H1 (cell line): Measurements from ENCODE around the gene C1orf50. TPM values are rescaled to one million over a fixed set of nuclear protein-coding genes. Genes with fewer than 3 reads are reported as not detected.

Experiments used
- ATF3 ChIP-seq: IDR thresholded peaks from 2 replicates; pipeline ENCODE4 v1.6.1; 2011; ENCODE audit warnings: low read depth, mild to moderate bottlenecking, low read length; ENCODE audit not compliant: insufficient read depth
- E2F6 ChIP-seq: IDR thresholded peaks from 2 replicates; pipeline ENCODE4 v1.6.1; 2012; ENCODE audit warnings: inconsistent platforms
- HDAC6 ChIP-seq: IDR thresholded peaks from one replicate; pipeline ENCODE4 v1.7.1; 2012; ENCODE audit warnings: low read depth, mild to moderate bottlenecking, inconsistent platforms, low read length, moderate library complexity
- POLR2A ChIP-seq, 2 experiments: IDR thresholded peaks; 1 replicate in 1 of 2; 2 replicates in 1 of 2; pipeline ENCODE4 v1.6.1; 2011; ENCODE audit warnings: low read depth in 2 of 2, low read length in 2 of 2, mild to moderate bottlenecking in 2 of 2; ENCODE audit errors: control extremely low read depth in 1 of 2
- SP2 ChIP-seq: IDR thresholded peaks from 2 replicates; pipeline ENCODE4 v1.6.1; 2012; ENCODE audit warnings: mild to moderate bottlenecking, low read length, inconsistent platforms
- polyA plus RNA-seq, 7 experiments: library from polyadenylated mRNA; depleted of rRNA in 3 of 7; stranded (reverse) in 5 of 7; unstranded in 2 of 7; fragments of >200 nt in 5 of 7; fragments of 200-250 nt in 2 of 7; gene quantifications; 1 replicate in 5 of 7; 2 replicates in 1 of 7; 4 replicates in 1 of 7; pipeline versions ENCODE4 v1.2.1 to v1.2.3, GENCODE V29; 2011 to 2013; ENCODE audit warnings: missing spikeins in 2 of 7, mixed read lengths in 2 of 7
- total RNA-seq: library from RNA; stranded (reverse); fragmentation: NEBNext Ultra II Directional; extraction: Animal tissue kit (Norgen Biotek cat#: 25700); gene quantifications from 2 replicates; pipeline ENCODE4 v1.2.1, GENCODE V29; 2021

Gene C1orf50
- total and polyA plus RNA-seq, 2 of the 8 experiments (the other 6 are each of a cell fraction or from before 2014, with no cell fraction given): 3.2 to 7.1 TPM

DNA sequence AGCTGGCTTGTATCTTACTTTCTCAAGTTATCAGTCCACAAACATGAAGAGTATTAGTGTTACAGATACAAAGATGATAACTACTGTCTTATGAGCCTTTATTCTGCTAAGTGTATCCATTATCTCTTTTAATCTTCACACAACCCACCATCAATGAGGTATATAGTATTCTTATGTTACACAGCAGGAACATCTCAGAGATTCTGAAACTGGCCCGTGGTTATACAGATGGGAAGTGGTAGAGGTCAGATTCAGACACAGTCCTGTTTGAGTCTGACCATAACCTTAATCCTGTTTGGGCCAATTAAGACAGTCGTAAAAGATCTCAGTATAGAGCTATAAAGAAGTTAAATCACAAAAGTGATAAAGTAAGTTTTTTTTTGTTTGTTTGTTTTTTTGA, 12.7 kb downstream of the C1orf50 start (continued):
- TF ChIP-seq E2F6 (no peak), POLR2A (IDR thresholded peaks at IDR 0.05; ENCODE audit: control extremely low read depth in 1 of 2, low read depth in 2 of 2, low read length in 2 of 2) (no peak), HDAC6 (no peak), ATF3 (no peak), SP2 (no peak)
- TF ChIP-seq, all 59 proteins: peak for 0
